Right lung (tissue), 5 donors: Measurements from ENCODE around the gene LRRC4. TPM values are rescaled to one million over a fixed set of nuclear protein-coding genes. Genes with fewer than 3 reads are reported as not detected.

Experiments used
- DNase-seq, 2 donors: peaks; one replicate each; pipeline ENCODE4 v3.0.0-alpha.2; 2013
- polyA plus RNA-seq, 5 donors: library from polyadenylated mRNA; unstranded; fragments of 120-200 nt; gene quantifications; one replicate each; pipeline versions ENCODE4 v1.2.1 to v1.2.3, GENCODE V29; 2013; ENCODE audit warnings: inconsistent platforms in 1 of 5, low replicate concordance in 1 of 5; ENCODE audit not compliant: insufficient read length in 5 of 5, insufficient read depth in 1 of 5

The LRRC4 gene
- polyA plus RNA-seq, 5 donors, result 11.6 to 18.1 (median 13.4) TPM

GRCh38 chr7:127979728-127980126, 51.5 kb downstream of the LRRC4 start:
- no peak for DNase-seq

GRCh38 chr7:127979113-127979727, 52.0 kb downstream of the LRRC4 start:
- DNase-seq, result no peak

- no peak for DNase-seq
Observed at GRCh38 chr7:127978421-127978820, 52.8 kb downstream of the LRRC4 start.

Other genes starting within 250 kb of the LRRC4 start
- gene LEP, start 209.8 kb upstream of the LRRC4 start, polyA plus RNA-seq, result under 1 TPM in 4 of 5 donors, not detected in 1; 0.04 to 0.07 (median 0.06) TPM